ENCODE measurements around the gene PPIG.

DNA sequence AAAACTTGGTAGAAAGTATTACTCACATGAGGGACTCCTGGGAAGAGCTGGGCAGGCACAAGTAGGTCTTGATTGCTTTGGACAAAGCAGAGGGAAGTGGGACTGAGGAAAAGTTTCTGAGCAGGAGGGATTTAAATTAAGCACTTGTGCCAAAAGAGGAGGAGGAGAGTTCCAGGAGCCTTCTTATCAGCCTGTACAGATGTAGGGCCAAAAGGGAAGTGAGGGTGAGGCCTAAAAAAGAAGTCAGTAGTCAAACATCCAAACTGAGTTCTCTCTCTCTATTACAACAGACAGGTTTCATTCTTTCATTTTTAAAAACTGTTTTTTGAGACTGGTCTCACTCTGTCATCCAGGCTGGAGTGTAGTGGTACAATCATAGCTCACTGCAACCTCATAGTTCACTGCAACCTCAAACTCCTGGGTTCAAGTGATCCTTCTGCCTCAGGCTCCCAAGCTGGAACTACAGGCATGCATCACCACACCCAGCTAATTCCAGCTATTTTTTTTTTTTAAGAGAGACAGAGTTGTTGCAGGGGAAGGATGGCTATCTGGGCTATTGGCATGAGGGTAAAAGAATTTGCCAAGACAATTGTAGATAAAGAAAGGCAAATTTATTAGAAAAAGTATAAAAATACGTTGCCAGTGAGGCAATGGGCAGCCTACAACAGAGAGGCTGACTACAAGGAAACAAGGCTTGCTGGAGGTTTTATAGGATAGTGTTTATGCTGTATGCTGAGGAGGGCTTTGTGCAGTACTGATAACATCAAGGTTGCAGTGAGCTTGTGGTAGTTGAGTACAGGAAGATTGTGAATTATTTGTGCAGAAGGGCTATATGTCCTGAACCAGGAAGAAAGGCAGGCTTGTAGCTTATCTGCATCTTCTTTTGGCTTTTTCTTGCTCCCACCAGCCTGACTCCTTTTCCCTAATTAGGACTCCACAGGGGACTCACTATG is 81.1 kb downstream of the PPIG start:
- TF ChIP-seq CTCF (IDR thresholded peaks at IDR 0.05) (no peak), POLR2AphosphoS5 (IDR thresholded peaks at IDR 0.05) (no peak)

Data from sigmoid colon (tissue), 4 donors.